PC-3 (cell line): ENCODE results near the gene ACTMAP.

Experiments used
- EZH2 ChIP-seq: fragments of 300-600 bp; sonication (generic); IDR thresholded peaks from one replicate; pipeline ENCODE4 v1.6.1; 2017; ENCODE audit warnings: antibody characterized with exemption, mild to moderate bottlenecking, low read length; ENCODE audit not compliant: unreplicated experiment
- EZH2phosphoT487 ChIP-seq: fragments of 300-600 bp; sonication (generic); IDR thresholded peaks from 2 replicates; pipeline ENCODE4 v1.6.1; 2018; ENCODE audit warnings: mild to moderate bottlenecking, antibody characterized with exemption, low read length, borderline replicate concordance
- TF ChIP-seq, protein P1 (sequence below): fragments of 300-600 bp; sonication (generic); conservative IDR thresholded peaks from 2 replicates; pipeline ENCODE4 v1.5.1; 2017; ENCODE audit warnings: antibody characterized with exemption, low read depth, mild to moderate bottlenecking, low read length

DNA sequence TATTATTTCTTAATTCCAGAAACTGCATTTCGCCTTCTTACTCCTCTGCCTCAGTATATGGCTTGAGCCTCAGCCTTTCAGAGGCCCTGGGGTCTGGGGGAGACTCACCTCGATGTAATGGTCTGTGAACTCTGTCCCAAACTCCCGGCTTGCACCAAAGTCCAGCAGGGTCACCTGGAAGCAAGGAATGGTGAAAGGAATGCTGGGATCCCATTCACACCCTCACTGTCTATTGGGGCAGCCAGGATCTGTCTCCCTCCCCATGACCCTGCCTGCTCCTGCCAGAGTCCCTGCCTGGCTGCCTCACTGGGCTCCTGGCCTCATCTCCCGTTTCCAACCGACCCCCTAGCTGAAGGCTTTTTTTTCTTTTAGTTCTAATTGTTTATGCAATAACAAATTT is 54.4 kb downstream of the ACTMAP start:
- TF ChIP-seq, protein P1, sequence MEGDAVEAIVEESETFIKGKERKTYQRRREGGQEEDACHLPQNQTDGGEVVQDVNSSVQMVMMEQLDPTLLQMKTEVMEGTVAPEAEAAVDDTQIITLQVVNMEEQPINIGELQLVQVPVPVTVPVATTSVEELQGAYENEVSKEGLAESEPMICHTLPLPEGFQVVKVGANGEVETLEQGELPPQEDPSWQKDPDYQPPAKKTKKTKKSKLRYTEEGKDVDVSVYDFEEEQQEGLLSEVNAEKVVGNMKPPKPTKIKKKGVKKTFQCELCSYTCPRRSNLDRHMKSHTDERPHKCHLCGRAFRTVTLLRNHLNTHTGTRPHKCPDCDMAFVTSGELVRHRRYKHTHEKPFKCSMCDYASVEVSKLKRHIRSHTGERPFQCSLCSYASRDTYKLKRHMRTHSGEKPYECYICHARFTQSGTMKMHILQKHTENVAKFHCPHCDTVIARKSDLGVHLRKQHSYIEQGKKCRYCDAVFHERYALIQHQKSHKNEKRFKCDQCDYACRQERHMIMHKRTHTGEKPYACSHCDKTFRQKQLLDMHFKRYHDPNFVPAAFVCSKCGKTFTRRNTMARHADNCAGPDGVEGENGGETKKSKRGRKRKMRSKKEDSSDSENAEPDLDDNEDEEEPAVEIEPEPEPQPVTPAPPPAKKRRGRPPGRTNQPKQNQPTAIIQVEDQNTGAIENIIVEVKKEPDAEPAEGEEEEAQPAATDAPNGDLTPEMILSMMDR = no peak
- TF ChIP-seq EZH2 (no peak), EZH2phosphoT487 (no peak)
